Ascending aorta (tissue), 2 donors: ENCODE data around the gene PNPT1. TPM values are rescaled to one million over a fixed set of nuclear protein-coding genes. Genes with fewer than 3 reads are reported as not detected.

ENCODE experiments used
- DNase-seq, 2 donors: peaks; one replicate each; pipeline ENCODE4 v3.0.0-alpha.2; 2019; ENCODE audit warnings: low spot score in 2 of 2
- H3K27ac ChIP-seq, 2 donors: fragments of 200-600 bp; sonication (generic); one replicate each; pipeline ENCODE4 v1.5.1; 2016 to 2017; ENCODE audit warnings: mild to moderate bottlenecking in 1 of 2
- H3K27me3 ChIP-seq: fragments of 200-600 bp; sonication (generic); one replicate; pipeline ENCODE4 v1.5.1; 2017
- H3K36me3 ChIP-seq, 2 donors: fragments of 200-600 bp; sonication (generic); one replicate each; pipeline ENCODE4 v1.5.1; 2016
- H3K4me1 ChIP-seq, 2 donors: fragments of 200-600 bp; sonication (generic); one replicate each; pipeline ENCODE4 v1.5.1; 2016 to 2017; ENCODE audit warnings: mild to moderate bottlenecking in 1 of 2
- H3K4me3 ChIP-seq, 2 donors: fragments of 200-600 bp; sonication (generic); one replicate each; pipeline ENCODE4 v1.5.1; 2016 to 2017; ENCODE audit warnings: mild to moderate bottlenecking in 1 of 2
- H3K9me3 ChIP-seq, 2 donors: fragments of 200-600 bp; sonication (generic); one replicate each; pipeline ENCODE4 v1.5.1; 2016
- CTCF ChIP-seq, 3 experiments: fragments of 200-600 bp in 2 of 3; fragments of 450-650 bp in 1 of 3; sonication (generic) in 2 of 3; IDR thresholded peaks; one replicate each; pipeline ENCODE4 v1.5.1; 2016 to 2019; ENCODE audit warnings: antibody characterized with exemption in 3 of 3, mild to moderate bottlenecking in 1 of 3, moderate library complexity in 1 of 3
- intact Hi-C: fragments of 100-400 bp; cut with DNase I; formaldehyde crosslinking; loops from one replicate; pipeline ENCODE4 v1.15.1; 2023
- total RNA-seq: library from RNA; depleted of rRNA; stranded (reverse); fragments of >200 nt; gene quantifications from one replicate; pipeline ENCODE4 v1.1.0, GENCODE V29; 2016

PNPT1 gene
- total RNA-seq, 1 donor from 2014 or later = 4.2 TPM

GRCh38 chr2:55620123-55620779, 73.4 kb downstream of the PNPT1 start:
- H3K36me3 ChIP-seq = peaks cover 0 to 7% of the 10 kb centered on the region in 2 donors
- H3K4me3 ChIP-seq = peak overlapping the region in 1 of 2 donors; percentile 21
- no peak for TF ChIP-seq CTCF (IDR thresholded peaks at IDR 0.05)
- DNase-seq = no peak
- H3K9me3 ChIP-seq = no peaks in the 10 kb centered on the region
- H3K4me1 ChIP-seq = peaks cover 6 to 20% of the 10 kb centered on the region in 2 donors
- no peaks in the 10 kb centered on the region for H3K27me3 ChIP-seq
- intact Hi-C loops = no loop called here
- H3K27ac ChIP-seq = no peak overlapping the region

GRCh38 chr2:55618275-55619055, 75.2 kb downstream of the PNPT1 start:
- no peaks in the 10 kb centered on the region for H3K9me3 ChIP-seq
- intact Hi-C loops = loop anchor here (1.0 to 10.0 kb wide), 6 partner anchors 36 to 1836 kb away; partner anchors contain the start of gene PNPT1
- H3K27me3 ChIP-seq = no peaks in the 10 kb centered on the region
- peaks cover 6 to 22% of the 10 kb centered on the region in 2 donors for H3K4me1 ChIP-seq
- peak overlapping the region; percentile 91 to 100 for H3K27ac ChIP-seq
- H3K4me3 ChIP-seq = peak overlapping the region; percentile 66 to 93
- peaks cover 0 to 16% of the 10 kb centered on the region in 2 donors for H3K36me3 ChIP-seq
- TF ChIP-seq CTCF (IDR thresholded peaks at IDR 0.05) = no peak
- peak in 1 of 2 donors; percentile 76 for DNase-seq

GRCh38 chr2:55618025-55618274, 75.7 kb downstream of the PNPT1 start:
- intact Hi-C loops = loop anchor here (1.0 to 10.0 kb wide), 6 partner anchors 36 to 1836 kb away; partner anchors contain the start of gene PNPT1
- no peaks in the 10 kb centered on the region for H3K9me3 ChIP-seq

GRCh38 chr2:55617175-55618024, 76.2 kb downstream of the PNPT1 start, which contains the start of gene PPP4R3B:
TSS of gene PPP4R3B (minus strand) at chr2:55617622. CDS start at chr2:55617285, 337 bp downstream.
- H3K4me3 ChIP-seq = peak within 1 kb of the TSS; percentile 93 to 98
- no peaks in the 10 kb centered on the region for H3K9me3 ChIP-seq
- TF ChIP-seq CTCF (IDR thresholded peaks at IDR 0.05) = peak in 2 of 3 experiments; percentile 44 to 53
- peaks cover 6 to 18% of the 10 kb centered on the region in 2 donors for H3K4me1 ChIP-seq
- intact Hi-C loops = loop anchor here (1.0 to 10.0 kb wide), 9 partner anchors 35 to 1835 kb away; partner anchors contain the start of genes CCDC88A, CFAP36, CLHC1 and PNPT1
- DNase-seq = peak; percentile 98 to 100
- H3K27ac ChIP-seq = peak within 1 kb of the TSS; percentile 97 to 100
- H3K27me3 ChIP-seq = no peaks in the 10 kb centered on the region
- H3K36me3 ChIP-seq = peaks cover 6 to 23% of the 10 kb centered on the region in 2 donors

More at GRCh38 chr2:55618025-55618274, 75.7 kb downstream of the PNPT1 start:
- H3K4me3 ChIP-seq = peak overlapping the region; percentile 66 to 93
- H3K27ac ChIP-seq = peak overlapping the region; percentile 91 to 100
- DNase-seq = no peak
- no peak for TF ChIP-seq CTCF (IDR thresholded peaks at IDR 0.05)
- no peaks in the 10 kb centered on the region for H3K27me3 ChIP-seq
- peaks cover under 1 to 18% of the 10 kb centered on the region in 2 donors for H3K36me3 ChIP-seq
- peaks cover 6 to 19% of the 10 kb centered on the region in 2 donors for H3K4me1 ChIP-seq

GRCh38 chr2:55616551-55617174, 77.0 kb downstream of the PNPT1 start:
- Histone ChIP-seq H3K27me3 (no peaks in the 10 kb centered on the region), H3K9me3 (no peaks in the 10 kb centered on the region), H3K36me3 (peaks cover 10 to 28% of the 10 kb centered on the region in 2 donors), H3K4me1 (peaks cover 6 to 18% of the 10 kb centered on the region in 2 donors), H3K4me3 (peak overlapping the region; percentile 93 to 98), H3K27ac (peak overlapping the region; percentile 97 to 100)
- intact Hi-C loops = loop anchor here (1.0 to 10.0 kb wide), 7 partner anchors 98 to 1834 kb away; partner anchors contain the start of genes CCDC88A, CFAP36, CLHC1 and RPS27A
- no peak for TF ChIP-seq CTCF (IDR thresholded peaks at IDR 0.05)
- DNase-seq = no peak
